HG03139 (cell line): ENCODE measurements around the gene ARSG.
"Not testable (repeated sequence)": the region's sequence is repeated elsewhere in the genome, so short reads cannot be mapped to it uniquely, and the experiment has no call there.

Experiments
- ATAC-seq: cut with Tn5 transposase; IDR thresholded peaks from one replicate; pipeline ENCODE4 v1.9.1; 2021; ENCODE audit not compliant: unreplicated experiment

The ARSG gene

GRCh38 chr17:68304706-68305105 is 13.4 kb downstream of the ARSG start:
- no peak for ATAC-seq

GRCh38 chr17:68305142-68305541 is 13.8 kb downstream of the ARSG start:
- ATAC-seq, result no peak

- ATAC-seq, result no peak
These were observed 15.5 kb downstream of the ARSG start for GRCh38 chr17:68306819-68307218.

- ATAC-seq, result no peak
These were observed 16.1 kb downstream of the ARSG start for GRCh38 chr17:68307443-68307842.

- ATAC-seq, result not testable (repeated sequence)
These were observed 17.2 kb downstream of the ARSG start for GRCh38 chr17:68308486-68308885.

- not testable (repeated sequence) for ATAC-seq
These were observed 17.9 kb downstream of the ARSG start for GRCh38 chr17:68309066-68309670.

- ATAC-seq, result no peak
These were observed 18.9 kb downstream of the ARSG start for GRCh38 chr17:68310152-68310551.

GRCh38 chr17:68314916-68315535 is 23.7 kb downstream of the ARSG start:
- ATAC-seq, result no peak

- ATAC-seq, result no peak
These were observed 24.6 kb downstream of the ARSG start for GRCh38 chr17:68315930-68316329.

GRCh38 chr17:68317458-68317857 is 26.2 kb downstream of the ARSG start:
- no peak for ATAC-seq

GRCh38 chr17:68318103-68318991 is 27.1 kb downstream of the ARSG start:
- ATAC-seq, result no peak

- no peak for ATAC-seq
These were observed 28.3 kb downstream of the ARSG start for GRCh38 chr17:68319410-68320162.

GRCh38 chr17:68320311-68320865 is 29.1 kb downstream of the ARSG start:
- ATAC-seq, result no peak

GRCh38 chr17:68320943-68321555 is 29.8 kb downstream of the ARSG start:
- no peak for ATAC-seq

- ATAC-seq, result no peak
These were observed 30.3 kb downstream of the ARSG start for GRCh38 chr17:68321556-68321954.

GRCh38 chr17:68322630-68323029 is 31.3 kb downstream of the ARSG start:
- ATAC-seq, result no peak

GRCh38 chr17:68324114-68324513 is 32.8 kb downstream of the ARSG start:
- no peak for ATAC-seq

- no peak for ATAC-seq
These were observed 33.5 kb downstream of the ARSG start for GRCh38 chr17:68324654-68325336.

GRCh38 chr17:68325961-68326360 is 34.7 kb downstream of the ARSG start:
- ATAC-seq, result no peak

- ATAC-seq, result no peak
These were observed 35.4 kb downstream of the ARSG start for GRCh38 chr17:68326681-68327080.
